GM18519 (cell line): ENCODE data around the gene PDE4C.
A peak's percentile ranks its signal among the peaks of the same experiment; 100 is the strongest.
"Not testable (repeated sequence)": the region's sequence is repeated elsewhere in the genome, so short reads cannot be mapped to it uniquely, and the experiment has no call there.

Experiments used
- ATAC-seq: cut with Tn5 transposase; IDR thresholded peaks from one replicate; pipeline ENCODE4 v1.9.1; 2021; ENCODE audit warnings: mild to moderate bottlenecking, moderate library complexity; ENCODE audit not compliant: unreplicated experiment, low FRiP score

Gene PDE4C

DNA sequence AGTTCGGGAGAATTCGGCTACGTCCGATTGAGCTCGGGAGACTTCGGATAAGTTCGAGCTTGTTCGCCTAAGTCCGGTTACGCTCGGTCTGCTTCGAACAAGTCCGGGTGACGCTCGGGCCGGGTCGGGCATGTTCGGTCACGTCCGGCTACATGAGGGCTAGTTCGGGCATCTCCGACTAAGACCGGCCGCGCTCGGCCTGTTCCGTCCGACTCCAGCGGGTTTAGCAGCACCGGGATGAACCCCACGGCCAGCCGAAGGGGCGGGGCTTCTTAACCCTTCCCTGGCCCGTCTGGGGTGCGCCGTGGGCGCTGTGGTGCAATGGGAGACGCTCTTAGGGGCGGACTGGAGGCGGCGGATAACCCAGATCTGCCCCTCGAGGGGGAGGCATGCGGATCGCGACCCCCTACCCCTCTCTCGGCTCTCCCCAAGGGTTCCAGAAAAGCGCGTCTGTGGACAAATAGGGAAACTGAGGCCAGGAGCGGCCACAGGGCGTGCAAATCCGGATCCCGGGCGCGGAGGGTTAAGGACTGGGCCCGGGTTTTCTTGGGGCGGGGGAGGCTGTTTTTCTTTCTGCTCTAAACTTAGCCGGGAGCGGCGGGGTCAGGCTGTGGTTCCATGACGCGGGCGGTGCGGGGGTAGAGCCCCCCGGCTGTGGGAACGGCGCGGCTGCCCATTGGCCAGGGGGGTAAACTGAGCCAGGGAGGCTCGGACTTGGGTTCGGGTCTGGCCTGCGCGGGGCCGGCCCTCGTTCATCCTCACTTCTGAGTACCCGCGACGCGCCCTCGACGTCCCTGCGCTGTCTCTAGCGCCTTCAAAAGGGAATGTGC is 1.5 kb downstream of the PDE4C start:
- ATAC-seq = peak; percentile 75

DNA sequence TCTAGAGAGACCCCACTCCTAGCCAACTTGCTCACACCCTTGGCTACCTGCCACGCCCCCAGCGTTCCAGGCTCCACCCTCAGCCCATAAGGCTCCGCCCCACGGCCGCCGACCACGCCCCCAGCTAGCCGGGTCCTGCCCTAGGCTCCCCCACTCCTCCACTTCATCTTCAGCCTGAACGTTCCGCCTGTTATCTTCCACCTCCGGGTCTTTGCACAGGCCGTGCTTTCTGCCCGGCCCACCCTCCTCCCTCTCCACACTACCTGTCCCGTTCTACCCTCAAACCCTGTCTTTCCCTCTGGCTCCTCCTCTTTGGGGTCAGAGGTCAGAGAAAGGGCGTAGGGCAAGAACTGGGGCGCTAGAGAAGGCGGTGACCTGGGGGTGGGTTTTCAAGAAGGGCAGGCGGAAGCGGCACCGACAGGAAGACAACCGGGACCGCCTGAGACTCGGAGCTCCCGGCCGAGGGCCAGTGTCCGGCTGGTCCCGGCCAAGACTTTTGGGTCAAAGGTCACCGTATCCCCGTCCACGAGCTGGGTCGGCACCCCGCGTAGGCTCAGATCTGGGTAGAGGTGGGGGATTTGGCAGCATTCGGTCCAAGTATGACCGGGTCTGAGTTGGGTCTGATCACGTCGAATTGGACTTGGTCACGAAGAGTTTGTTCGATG is 2.2 kb downstream of the PDE4C start:
- no peak for ATAC-seq

DNA sequence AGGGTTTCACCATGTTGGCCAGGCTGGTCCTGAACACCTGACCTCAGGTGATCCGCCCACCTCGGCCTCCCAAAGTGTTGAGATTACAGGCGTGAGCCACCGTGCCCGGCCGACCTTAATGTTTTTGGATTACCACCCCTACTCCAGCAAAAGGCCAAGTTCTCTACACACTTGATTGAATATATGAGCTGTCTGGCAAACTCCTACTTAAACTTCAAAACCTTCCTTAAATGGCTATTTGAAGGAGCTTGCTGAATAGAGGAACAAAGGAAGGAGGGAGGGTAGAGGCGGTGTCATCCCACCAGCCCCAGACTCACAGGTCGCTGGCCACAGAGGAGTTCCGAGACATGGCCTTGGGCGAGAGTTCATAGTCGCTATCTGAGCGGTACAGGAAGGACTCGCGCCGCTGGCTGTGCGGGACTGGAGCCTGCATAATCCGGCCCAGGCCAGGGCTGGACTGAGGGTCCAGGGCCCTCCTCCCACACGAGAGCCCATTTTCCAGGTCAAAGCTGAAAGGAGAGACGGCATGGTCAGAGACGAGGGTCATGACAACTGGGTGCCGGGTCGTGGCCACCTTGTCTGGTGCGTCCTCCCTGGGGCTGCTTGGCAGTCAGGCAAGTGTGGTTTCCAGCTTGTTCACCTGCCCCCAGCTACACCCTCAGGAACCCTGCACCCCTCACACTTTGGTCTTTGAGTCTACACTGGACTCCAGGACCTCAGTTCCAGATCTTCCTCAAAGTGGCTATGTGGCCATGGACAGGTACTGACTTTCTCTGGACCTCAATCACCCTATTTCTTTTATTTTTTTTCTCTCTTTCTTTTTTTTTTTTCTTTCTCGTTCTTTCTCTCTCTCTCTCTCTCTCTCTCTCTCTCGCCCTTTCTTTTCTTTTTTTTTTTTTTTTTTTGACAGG is 4.2 kb downstream of the PDE4C start:
- ATAC-seq = no peak

DNA sequence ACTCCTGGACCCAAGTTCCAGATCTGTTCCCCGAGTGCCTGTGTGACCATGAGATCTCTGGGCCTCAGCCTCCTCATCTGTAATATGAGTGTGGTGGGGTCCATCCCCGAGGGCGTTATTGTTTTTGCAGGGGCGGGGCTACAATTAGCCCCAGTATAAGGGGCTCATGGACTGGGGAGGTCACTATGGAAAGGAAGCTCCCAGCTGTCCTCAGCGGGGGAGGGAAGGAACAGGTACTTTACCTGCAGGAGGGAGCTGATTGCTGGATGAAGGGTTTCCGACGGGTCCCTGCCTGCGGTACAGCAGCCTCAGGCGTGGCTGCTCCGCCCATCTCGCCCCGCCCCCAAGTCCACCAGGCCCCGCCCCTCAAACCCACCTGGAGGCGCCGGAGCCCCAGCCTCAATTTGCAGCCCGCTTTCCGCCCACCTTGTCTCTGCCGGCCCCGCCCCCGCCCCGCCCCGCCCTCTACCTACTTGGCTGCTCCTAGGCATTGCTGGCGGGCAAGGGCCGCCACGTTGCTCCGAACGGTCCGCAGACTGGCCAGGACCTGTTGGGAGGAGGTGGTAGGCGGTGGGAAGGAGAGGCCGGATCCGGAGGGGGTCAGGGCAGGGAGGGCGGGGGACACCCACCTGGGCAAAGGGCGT is 5.5 kb downstream of the PDE4C start:
- no peak for ATAC-seq

DNA sequence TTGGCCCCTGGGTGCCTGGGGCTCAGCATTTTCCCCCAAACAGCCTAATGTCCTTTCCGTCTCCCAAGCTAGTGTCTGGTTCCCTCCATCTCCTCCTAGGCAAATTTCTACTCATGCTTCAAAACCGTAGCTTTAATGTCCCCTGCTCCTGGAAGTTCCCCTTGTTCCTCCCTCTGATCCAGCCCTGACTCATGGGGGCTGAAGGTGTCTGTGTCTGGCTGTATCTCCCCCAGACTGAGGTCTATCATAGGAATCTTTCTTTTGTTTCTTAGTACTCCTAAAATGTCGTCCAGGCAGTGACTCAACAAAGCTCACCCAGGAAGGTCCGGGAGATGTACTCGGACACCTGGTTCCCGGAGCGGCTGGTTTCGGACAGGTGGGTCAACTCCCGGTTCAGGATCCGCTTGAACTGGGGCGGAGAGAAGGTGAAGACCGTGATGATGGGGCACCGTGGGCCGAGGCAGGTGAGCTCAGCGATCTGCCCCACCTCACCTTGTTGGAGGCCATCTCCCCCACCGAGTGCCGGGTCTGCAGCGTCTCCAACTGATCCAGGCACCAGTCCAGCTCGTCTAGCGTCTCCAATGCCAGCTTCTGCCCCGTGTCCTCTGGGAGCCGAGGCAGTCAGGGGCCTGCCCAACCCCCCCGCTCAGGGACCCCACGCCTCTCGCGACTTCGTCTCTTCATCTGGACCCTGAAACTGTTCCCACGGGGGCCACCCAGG is 6.2 kb downstream of the PDE4C start:
- no peak for ATAC-seq

DNA sequence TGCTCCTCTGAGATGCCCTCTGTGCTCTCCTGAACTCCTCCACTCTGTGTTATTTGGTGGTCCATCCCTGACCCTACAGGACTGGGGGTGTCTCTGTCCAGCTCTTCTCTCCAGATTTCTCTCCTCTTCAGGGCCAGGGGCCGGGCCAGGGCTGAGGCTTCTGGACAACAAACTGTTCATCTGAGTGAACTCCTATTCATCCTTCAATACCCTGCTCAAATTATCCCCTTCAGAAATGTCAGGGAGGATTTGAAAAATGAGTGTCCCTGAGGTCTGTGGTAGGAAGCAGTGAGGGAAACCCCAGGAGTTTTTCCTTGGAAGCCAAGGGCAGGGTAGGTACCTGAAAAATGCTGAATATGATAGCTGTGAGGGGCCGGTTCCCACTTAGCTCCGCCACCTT is 7.6 kb downstream of the PDE4C start:
- no peak for ATAC-seq

DNA sequence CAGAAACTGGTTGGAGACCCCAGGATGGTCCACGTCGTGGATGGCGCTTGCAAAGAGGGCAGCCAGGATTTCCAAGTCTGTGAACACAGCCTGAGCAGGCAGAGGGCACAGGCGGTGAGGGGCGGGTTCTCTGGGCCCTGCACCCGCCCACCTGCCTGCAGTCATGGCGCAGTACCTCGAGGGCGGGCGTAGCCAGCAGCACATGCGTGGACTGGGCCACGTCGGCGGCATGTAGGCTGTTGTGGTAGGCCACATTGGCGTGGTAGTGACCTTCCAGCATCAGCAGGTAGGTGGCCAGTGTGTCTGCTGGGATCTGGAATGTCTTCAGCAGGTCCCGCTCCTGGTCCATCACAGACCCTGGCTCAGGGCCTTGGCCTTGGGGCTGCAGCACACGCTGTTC is 8.1 kb downstream of the PDE4C start:
- ATAC-seq = no peak

DNA sequence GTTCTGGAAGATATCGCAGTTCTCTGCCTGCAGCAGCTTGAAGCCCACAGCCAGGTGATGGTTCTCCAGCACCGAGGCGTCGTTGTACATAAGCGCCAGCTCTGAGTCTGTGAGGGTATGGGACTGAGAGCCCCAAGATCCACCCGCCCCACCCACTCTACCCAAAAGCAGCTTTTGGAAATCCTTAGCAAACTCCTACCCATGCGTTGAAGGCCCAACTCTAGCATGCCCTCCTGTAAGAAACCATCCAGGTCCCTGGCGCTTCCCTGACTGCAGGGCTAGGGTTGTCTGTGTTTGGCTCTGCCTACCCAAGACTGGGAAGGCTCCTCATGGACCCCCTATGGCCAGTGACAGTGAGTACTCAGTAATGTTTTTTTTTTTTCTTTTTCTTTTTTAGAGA is 9.4 kb downstream of the PDE4C start:
- no peak for ATAC-seq

DNA sequence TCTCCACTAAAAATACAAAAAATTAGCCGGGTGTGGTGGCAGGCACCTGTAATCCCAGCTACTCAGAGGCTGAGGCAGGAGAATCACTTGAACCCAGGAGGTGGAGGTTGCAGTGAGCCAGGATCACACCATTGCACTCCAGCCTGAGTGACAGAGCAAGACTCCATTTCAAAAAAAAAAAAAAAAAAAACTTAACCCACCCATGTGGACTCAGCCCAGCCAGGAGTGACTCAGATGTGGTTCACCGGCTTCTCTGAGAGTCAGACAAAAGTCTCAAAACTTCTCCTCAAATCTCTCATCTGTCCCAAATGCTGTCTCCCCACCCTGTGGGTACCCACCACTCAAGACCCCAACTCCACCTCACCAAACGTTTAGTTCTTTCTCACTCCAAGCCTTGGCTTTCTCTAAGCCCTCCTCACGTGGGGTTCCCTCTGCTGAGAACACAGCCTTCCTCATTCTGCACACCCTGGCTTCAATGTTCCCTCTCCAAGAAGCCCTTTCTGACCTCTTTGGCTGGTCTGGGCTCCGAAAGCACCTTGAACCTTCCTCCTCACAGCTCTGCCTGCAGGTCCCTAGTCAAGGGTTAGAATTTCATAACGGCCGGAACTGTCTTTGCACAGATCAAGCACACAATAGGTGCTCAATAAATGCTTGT is 11.3 kb downstream of the PDE4C start:
- no peak for ATAC-seq

DNA sequence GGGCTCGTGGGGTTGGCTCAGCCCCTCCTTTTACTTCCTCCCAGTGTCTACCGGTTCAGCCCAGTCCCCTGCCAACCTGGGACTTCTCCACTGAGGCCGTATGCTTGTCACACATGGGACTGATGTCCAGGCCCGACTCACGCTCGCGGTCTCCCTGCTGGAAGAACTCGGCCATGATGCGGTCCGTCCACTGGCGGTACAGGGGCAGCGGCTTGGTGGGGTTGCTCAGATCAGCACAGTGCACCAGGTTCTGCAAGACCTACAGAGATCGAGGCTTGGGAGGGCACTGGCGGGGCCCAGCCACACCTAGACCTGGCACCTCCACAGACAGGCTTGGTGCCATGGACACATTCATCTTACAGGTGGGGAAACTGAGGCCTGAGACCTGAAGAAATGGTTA is 14.6 kb downstream of the PDE4C start:
- no peak for ATAC-seq

DNA sequence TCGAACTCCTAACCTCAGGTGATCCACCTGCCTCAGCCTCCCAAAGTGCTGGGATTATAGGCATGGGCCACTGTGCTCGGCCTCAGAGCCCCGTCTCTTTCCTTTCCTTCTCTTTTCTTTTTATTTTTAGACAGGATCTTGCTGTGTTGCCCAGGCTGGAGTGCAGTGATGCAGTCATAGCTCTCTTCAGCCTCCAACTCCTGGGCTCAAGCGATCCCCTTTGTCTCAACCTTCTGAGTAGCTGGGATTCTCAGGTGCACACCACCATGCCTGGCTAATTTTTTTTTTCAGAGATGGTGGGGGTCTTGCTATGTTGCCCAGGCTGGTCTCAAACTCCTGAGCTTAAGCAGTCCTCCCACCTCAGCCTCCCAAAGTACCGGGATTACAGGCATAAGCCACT is 16.3 kb downstream of the PDE4C start:
- not testable (repeated sequence) for ATAC-seq

DNA sequence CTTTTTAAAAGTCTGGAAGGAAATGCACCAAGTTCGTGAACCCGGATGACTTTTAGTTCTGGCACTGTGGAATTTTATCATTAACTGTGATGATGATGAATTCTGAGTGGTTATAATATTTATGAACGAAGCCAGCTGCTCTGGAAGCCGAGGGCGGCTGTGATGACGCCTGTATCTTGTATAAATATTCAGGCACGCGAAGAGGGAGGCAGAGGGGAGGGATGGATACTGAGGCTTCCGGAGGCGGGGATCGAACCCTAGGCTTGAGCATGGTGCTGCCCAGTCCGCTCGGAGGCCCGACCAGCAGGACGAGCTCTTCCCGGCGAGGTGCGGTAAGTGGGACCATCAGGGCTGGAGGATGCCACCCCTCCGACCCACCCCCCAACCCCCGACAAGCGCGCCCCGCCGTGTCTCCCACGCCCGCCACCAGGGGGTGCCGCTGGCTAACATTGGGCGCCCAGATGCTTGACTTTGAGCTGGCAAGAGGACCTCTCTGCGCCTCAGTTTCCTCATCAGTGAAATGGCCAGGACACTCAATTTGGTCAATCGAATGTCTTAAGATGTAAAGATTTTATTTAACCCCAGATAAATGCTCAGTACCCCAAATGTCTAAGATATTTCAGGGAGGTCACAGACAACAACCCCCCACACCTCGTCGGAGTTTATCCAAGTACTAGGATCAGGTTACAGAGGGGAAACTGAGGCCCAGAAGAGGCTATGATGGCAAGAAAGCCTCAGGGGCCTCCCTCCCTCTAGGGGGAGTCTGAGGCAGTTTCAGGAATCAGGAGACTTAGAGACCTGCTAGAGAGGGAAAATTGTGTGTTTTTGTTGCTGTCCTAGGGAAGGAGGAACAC is 17.9 kb downstream of the PDE4C start:
- ATAC-seq = no peak

DNA sequence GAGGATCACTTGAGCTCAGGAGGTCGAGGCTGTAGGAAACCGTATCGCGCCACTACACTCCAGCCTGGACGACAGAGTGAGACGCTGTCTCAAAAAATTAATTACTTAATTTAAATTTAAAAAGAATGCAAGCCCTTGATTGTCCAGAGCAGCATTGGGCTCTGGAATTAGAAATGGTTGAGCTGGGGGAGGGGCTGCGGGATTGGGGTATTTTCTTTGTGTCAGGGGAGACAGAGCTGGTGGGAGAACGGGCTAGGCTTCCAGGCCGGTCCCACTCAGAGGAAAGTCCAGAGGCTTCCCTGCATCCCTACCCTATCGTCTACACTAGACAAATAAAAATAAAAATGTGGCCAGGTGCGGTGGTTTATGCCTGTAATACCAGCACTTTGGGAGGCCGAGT is 20.2 kb downstream of the PDE4C start:
- no peak for ATAC-seq

DNA sequence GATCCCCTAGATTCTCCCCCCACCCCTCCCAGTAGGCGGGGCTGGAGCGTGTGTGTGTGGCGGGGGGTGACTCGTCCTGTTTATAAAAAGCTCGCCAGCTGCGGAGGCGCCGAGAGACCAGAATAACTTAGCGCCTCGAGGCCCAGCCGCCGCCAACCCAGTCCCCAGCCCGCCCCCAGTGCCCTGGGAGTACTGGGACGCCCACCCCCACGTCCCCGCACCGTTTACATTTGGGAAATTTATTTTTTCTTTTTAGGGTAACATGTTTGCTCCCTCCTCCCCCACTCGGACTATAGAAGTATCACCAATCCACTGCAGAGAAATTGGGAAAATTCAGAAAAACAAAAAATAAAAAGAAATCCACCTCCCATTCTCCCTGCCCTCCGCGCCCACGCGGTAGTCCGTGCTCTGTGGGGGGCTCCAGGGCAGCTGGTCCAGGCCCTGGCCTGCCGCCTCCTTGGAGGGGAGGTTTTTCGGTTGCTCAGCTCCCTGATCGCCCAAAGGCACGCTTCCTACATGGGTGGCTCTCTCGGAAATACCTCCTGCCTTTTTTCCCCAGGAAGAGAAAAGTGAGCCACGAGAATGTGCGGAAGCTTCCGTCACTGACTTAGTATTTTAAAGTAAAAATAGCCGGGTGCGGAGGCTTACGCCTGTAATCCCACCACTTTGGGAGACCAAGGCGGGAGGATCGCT is 20.9 kb downstream of the PDE4C start:
- ATAC-seq = no peak

DNA sequence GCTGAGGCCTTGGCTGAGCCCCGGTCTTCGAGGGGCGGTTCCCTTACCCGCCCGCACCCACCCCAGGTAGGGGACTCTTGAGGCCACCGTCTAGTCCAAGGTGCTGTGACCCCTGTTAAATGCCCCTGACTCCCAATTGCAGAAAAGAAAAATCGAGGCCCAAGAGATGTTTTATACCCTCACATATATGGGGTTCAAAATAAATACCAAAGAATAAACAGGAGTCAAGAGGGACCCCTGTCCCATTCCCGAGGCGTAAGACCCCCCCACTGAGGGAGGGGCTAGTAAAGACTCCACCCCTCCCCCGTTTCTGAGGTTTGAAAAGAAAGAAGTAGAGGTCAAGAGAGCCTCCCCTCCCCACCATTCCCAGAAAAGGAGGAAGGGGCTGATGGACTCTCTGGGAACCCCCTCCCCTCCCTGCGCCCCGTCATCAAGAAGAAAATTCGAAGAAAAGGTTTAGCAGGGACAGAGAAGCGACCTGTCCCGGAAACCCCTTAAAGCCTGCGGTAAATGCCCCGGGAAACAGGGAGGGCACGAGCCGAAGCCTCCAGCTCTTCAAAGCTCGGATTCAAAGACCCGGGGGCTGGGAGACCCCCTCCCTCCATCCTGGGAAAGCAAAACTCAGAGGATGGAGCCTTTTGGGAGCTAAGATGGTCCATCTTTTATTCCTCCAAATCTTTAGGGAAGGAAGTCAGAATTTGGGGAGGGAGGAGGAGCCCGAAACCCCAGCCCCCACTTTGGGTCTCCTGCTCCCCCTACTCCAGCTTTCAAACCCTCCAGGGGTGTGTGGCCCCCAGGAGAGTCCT is 21.6 kb downstream of the PDE4C start:
- ATAC-seq = no peak

DNA sequence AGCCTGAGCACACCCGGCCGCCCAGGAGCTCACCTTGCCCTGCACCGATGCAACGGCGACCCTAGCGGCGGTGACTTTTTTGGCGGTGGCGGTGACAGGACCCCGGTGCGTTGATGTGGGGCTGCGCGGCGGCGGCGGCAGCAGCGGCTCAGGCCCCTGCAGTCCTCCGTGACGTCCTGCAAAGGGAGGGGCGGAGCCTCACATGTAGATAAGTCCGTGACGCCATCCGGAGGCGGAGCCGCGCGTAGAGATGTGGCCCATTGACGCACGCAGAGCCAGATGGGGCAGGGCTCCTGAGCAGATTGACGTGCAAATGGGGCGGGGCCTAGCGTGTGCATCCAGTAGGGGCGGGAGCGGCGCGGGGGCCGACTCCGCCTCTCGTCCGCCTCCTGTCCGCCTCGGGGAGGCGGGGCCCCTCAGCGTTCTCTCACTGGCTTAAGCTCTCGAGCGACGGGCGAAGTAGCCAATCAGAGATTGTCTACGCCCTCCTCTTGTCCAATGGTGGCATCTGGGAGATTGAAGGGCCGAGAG is 22.3 kb downstream of the PDE4C start, which contains the start of gene RAB3A:
TSS of gene RAB3A (minus strand) at position 180 of the 531 bp plus-strand sequence. CDS start 1,302 bp downstream, outside the sequence.
- ATAC-seq = peak; percentile 81

DNA sequence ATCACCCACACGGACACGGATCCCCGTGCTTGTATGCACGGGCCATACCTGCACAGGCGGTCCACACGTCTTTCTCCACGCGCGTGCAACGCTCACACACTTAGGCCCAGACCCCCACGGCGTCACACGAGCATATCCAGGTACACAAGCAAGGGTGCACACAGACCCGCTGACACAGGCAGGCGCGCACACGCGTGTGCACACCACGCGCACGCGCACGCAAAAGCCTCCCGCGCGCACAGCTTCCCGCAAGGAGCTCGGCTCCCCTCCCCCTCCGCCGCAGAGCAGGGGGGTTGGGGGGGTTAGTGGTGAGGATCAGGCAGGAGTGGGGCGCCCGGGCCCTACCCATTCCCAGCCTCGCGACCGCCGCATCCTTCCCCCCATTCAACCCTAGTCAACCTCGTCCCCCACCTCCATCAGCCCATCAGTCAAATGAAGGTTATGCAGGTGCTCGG is 22.8 kb downstream of the PDE4C start:
- ATAC-seq = no peak
